GM12801 (cell line): Measurements from ENCODE around the gene RPS3A.

Experiments
- TF ChIP-seq, protein P1 (sequence below): IDR thresholded peaks from one replicate; pipeline ENCODE4 v1.5.1; 2011; ENCODE audit warnings: control low read depth; ENCODE audit not compliant: insufficient read length; ENCODE audit errors: extremely low read depth

RPS3A gene

DNA sequence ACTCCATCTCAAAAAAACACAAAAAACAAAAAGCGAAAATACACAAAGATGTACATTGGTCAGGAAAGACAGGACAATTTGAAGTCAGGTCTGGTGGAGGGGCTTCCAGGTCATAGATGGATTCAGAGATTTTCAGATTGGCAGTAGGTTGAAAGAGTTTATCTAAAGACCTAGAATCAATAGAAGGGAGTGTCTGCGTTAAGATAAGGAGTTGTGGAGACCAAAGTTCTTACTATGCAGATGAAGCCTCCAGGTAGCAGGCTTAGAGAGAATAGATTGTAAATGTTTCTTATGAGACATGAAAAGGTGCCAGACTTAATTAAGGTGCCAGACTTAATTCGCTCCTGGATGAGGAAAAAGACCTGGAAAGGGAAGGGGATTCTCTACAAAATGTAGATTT lies 6.9 kb upstream of the RPS3A start:
- TF ChIP-seq, protein P1, sequence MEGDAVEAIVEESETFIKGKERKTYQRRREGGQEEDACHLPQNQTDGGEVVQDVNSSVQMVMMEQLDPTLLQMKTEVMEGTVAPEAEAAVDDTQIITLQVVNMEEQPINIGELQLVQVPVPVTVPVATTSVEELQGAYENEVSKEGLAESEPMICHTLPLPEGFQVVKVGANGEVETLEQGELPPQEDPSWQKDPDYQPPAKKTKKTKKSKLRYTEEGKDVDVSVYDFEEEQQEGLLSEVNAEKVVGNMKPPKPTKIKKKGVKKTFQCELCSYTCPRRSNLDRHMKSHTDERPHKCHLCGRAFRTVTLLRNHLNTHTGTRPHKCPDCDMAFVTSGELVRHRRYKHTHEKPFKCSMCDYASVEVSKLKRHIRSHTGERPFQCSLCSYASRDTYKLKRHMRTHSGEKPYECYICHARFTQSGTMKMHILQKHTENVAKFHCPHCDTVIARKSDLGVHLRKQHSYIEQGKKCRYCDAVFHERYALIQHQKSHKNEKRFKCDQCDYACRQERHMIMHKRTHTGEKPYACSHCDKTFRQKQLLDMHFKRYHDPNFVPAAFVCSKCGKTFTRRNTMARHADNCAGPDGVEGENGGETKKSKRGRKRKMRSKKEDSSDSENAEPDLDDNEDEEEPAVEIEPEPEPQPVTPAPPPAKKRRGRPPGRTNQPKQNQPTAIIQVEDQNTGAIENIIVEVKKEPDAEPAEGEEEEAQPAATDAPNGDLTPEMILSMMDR = no peak

DNA sequence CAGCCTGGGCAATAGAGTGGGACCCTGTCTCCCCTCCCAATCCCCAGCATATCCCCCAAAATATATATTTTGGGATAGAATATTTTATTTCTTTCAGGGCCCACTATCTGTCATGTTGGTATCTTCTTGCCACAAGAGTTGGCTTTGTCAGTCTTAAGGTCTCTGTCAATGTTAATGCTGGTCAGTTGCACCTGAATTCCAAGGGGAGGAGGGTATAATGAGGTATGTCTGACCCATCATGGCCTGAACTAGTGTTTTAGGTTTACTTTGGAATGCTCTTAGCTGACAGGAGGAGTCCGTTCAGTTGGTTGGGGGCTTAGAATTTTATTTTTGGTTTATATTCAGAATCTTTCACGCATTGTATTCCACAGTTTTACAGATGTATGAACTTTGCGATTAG lies 6.2 kb upstream of the RPS3A start:
- TF ChIP-seq, protein P1 = no peak

DNA sequence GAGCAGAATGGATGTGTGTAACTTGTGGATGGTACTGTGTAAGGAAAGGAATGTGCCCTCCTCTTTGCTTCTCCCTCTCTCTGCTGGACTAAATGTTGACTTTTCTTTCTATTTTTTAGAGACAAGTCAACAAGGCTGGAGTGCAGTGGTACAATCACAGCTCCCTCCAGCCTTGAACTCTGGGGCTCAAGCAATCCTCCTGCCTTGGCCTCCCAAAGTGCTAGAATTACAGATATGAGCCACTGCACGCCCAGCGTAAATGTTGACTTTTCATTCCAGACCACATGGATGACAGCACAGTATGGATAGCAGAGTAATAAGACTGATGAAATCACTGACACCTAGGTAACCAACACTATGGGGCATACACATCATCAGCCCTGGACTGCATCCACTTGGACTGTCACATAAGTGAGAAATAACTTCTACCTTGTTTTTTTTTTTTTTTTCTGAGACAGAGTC lies 5.1 kb upstream of the RPS3A start:
- TF ChIP-seq, protein P1 = no peak

DNA sequence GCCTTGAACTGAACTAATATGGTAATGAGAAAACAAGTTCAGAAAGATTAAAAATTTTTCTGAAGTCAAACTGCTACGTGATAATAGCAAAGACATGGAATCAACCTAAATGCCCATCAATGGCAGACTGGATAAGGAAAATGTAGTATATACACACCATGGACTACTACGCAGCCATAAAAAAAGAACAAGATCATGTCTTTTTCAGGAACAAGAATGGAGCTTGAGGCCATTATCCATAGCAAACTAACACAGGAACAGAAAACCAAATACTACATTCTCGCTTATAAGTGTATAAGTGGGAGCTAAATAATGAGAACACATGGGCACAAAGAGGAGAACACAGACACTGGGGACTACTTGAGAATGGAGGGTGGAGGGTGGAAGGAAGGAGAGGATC lies 4.3 kb upstream of the RPS3A start:
- TF ChIP-seq, protein P1 = no peak

DNA sequence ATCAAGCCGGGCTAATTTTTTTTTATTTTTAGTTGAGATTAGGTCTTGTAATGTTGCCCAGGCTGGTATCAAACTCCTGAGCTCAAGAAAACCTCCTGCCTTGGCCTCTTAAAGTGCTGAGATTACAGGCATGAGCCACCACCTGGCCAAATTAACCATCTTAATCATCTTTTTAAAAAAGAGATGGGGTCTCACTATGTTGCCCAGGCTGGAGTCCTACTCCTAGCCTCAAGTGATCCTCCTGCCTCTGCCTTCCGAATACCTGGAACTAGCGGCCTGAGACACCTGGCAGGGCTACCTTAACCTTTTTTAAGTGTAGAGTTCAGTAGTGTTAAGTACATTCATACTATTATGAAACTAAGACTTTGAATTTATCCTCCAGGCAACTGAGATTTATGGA lies 1.7 kb upstream of the RPS3A start:
- TF ChIP-seq, protein P1 = no peak

DNA sequence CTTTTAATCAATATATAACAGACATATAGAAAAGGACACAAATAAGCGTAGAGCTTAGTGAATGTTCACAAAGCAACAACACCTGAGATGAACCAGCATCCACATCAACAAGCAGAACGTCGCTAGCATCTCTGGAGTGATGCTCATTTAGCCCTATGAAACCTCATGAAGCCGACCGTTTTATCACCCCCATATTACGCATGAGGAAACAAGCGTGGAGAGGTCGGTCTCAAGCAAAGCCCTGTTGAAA lies 524 bp upstream of the RPS3A start:
- TF ChIP-seq, protein P1 = no peak

DNA sequence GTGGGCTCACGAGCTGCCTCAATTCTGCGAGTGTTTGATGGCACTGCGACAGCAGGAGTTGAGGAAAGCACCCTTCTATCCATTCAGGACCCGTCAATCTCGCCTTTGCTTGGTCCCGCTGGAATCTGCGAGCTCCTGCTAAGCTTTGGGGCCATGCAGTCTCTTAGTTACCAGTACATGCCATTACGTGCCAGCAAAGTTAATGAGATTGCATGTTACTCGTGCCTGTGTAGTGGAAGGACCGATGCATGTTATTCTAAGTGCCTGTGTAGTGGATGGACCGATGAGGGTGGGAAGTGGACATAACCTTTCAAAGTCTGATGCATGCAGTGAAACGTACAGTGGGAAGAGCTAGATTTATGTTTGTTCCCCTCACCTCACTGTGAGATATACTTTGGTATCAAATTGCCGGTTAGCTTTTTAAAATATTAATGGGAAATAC lies 569 bp downstream of the RPS3A start:
- TF ChIP-seq, protein P1 = no peak

DNA sequence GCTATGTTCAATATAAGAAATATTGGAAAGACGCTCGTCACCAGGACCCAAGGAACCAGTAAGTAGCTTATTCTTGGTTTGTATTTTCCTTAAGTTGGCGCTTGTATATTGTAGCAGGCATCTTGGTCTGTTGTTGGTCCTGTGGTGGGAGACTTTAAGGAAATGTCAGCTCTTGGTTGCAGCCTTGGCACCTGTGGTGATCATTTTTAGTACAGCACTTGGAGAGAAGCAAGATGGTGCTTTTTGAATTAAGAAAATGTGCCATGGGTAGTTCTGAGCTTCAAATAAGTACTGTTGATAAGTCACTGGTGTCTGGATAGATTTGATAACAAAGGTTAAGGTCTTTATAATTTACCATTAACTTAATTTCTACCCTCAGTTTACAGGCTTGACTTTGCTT lies 1.1 kb downstream of the RPS3A start:
- TF ChIP-seq, protein P1 = no peak
